Endodermal cell (in vitro differentiated cells): Measurements from ENCODE around the gene WNT7B. TPM values are rescaled to one million over a fixed set of nuclear protein-coding genes. Genes with fewer than 3 reads are reported as not detected.

Experiments
- DNase-seq: peaks from one replicate; pipeline ENCODE4 v3.0.0-alpha.2; 2017
- H3K27ac ChIP-seq: 2 replicates; pipeline ENCODE4 v1.5.1; 2013; ENCODE audit warnings: mild to moderate bottlenecking, low read depth, low read length, moderate library complexity
- H3K27me3 ChIP-seq: 2 replicates; pipeline ENCODE4 v1.6.1; 2013; ENCODE audit warnings: mild to moderate bottlenecking, low read length, moderate library complexity; ENCODE audit not compliant: insufficient read depth, control insufficient read depth, poor library complexity, severe bottlenecking
- H3K36me3 ChIP-seq: 2 replicates; pipeline ENCODE4 v1.7.0; 2013; ENCODE audit warnings: mild to moderate bottlenecking, low read length, moderate library complexity; ENCODE audit not compliant: control insufficient read depth, insufficient read depth
- H3K4me1 ChIP-seq: one replicate; pipeline ENCODE4 v1.7.0; 2013; ENCODE audit warnings: low read length; ENCODE audit not compliant: control insufficient read depth, insufficient read depth
- H3K4me3 ChIP-seq: 2 replicates; pipeline ENCODE4 v1.5.1; 2013; ENCODE audit warnings: mild to moderate bottlenecking, low read length, moderate library complexity
- H3K9ac ChIP-seq: 2 replicates; pipeline ENCODE4 v1.6.1; 2013; ENCODE audit warnings: mild to moderate bottlenecking, low read length, moderate library complexity; ENCODE audit not compliant: poor library complexity, severe bottlenecking; ENCODE audit errors: extremely low read depth
- H3K9me3 ChIP-seq: 2 replicates; pipeline ENCODE4 v1.6.1; 2013; ENCODE audit warnings: mild to moderate bottlenecking, low read length, moderate library complexity; ENCODE audit not compliant: control insufficient read depth
- H3K27ac Mint-ChIP-seq: 2 replicates; pipeline ENCODE4 v1.8.0; 2020; ENCODE audit warnings: mixed read lengths
- H3K27me3 Mint-ChIP-seq: 2 replicates; pipeline ENCODE4 v1.8.0; 2021; ENCODE audit warnings: mild to moderate bottlenecking, mixed read lengths; ENCODE audit not compliant: insufficient read depth
- H3K36me3 Mint-ChIP-seq: 2 replicates; pipeline ENCODE4 v1.8.0; 2020; ENCODE audit warnings: low read depth, mixed read lengths
- H3K4me1 Mint-ChIP-seq: 2 replicates; pipeline ENCODE4 v1.8.0; 2020; ENCODE audit warnings: mixed read lengths
- H3K4me3 Mint-ChIP-seq: 2 replicates; pipeline ENCODE4 v1.8.0; 2020; ENCODE audit warnings: mild to moderate bottlenecking, moderate library complexity, mixed read lengths
- H3K9me3 Mint-ChIP-seq: 2 replicates; pipeline ENCODE4 v1.8.0; 2020; ENCODE audit warnings: mild to moderate bottlenecking, mixed read lengths
- WGBS, 2 experiments: methylation state at CpG; one replicate each; pipeline versions ENCODE4 v1.1.5 to v1.1.7; 2013; ENCODE audit warnings: missing lambda C conversion rate in 2 of 2, mixed read lengths in 1 of 2; ENCODE audit not compliant: insufficient coverage in 1 of 2, insufficient read length in 1 of 2; 5-methylcytosine and 5-hydroxymethylcytosine counted together
- total RNA-seq, 2 donors: library from RNA; stranded (reverse); fragmentation: NEBNext Ultra II Directional in 1 of 2; extraction: Animal tissue kit (Norgen Biotek cat#: 25700) in 1 of 2; gene quantifications; 2 replicates in 1 of 2; 3 replicates in 1 of 2; pipeline ENCODE4 v1.2.1, GENCODE V29; 2021
- TF ChIP-seq, protein P1 (sequence below): fragments of 200-600 bp; sonication (generic); conservative IDR thresholded peaks from 2 replicates; pipeline ENCODE4 v1.5.0; 2021; ENCODE audit warnings: antibody characterized with exemption, mild to moderate bottlenecking

The WNT7B gene
- total RNA-seq, 2 donors from 2014 or later = not detected

GRCh38 chr22:45896153-45896951 lies 80.6 kb downstream of the WNT7B start:
- DNase-seq = peak; percentile 84
- no peaks in the 10 kb centered on the region for H3K27me3 ChIP-seq
- no peaks in the 10 kb centered on the region for H3K36me3 ChIP-seq
- H3K4me1 Mint-ChIP-seq = no peaks in the 10 kb centered on the region
- no peaks in the 10 kb centered on the region for H3K4me1 ChIP-seq
- 80 to 88% methylated on average over 13 to 20 of the region's 20 CpGs for WGBS, 2 experiments
- H3K27ac Mint-ChIP-seq = no peak overlapping the region
- H3K9ac ChIP-seq = no peak overlapping the region
- TF ChIP-seq, protein P1, sequence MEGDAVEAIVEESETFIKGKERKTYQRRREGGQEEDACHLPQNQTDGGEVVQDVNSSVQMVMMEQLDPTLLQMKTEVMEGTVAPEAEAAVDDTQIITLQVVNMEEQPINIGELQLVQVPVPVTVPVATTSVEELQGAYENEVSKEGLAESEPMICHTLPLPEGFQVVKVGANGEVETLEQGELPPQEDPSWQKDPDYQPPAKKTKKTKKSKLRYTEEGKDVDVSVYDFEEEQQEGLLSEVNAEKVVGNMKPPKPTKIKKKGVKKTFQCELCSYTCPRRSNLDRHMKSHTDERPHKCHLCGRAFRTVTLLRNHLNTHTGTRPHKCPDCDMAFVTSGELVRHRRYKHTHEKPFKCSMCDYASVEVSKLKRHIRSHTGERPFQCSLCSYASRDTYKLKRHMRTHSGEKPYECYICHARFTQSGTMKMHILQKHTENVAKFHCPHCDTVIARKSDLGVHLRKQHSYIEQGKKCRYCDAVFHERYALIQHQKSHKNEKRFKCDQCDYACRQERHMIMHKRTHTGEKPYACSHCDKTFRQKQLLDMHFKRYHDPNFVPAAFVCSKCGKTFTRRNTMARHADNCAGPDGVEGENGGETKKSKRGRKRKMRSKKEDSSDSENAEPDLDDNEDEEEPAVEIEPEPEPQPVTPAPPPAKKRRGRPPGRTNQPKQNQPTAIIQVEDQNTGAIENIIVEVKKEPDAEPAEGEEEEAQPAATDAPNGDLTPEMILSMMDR = no peak
- no peaks in the 10 kb centered on the region for H3K9me3 ChIP-seq
- no peaks in the 10 kb centered on the region for H3K9me3 Mint-ChIP-seq
- no peaks in the 10 kb centered on the region for H3K36me3 Mint-ChIP-seq
- no peak overlapping the region for H3K4me3 Mint-ChIP-seq
- no peaks in the 10 kb centered on the region for H3K27me3 Mint-ChIP-seq
- no peak overlapping the region for H3K27ac ChIP-seq
- H3K4me3 ChIP-seq = no peak overlapping the region

- H3K4me3 Mint-ChIP-seq = no peak overlapping the region
- H3K9me3 Mint-ChIP-seq = no peaks in the 10 kb centered on the region
- H3K9ac ChIP-seq = no peak overlapping the region
- H3K4me1 Mint-ChIP-seq = no peaks in the 10 kb centered on the region
- H3K4me1 ChIP-seq = no peaks in the 10 kb centered on the region
- H3K27ac Mint-ChIP-seq = no peak overlapping the region
- WGBS, 2 experiments = 90% methylated on average over 11 to 17 of the region's 17 CpGs
- TF ChIP-seq, protein P1 = no peak
- no peak overlapping the region for H3K27ac ChIP-seq
- H3K4me3 ChIP-seq = no peak overlapping the region
- H3K27me3 Mint-ChIP-seq = no peaks in the 10 kb centered on the region
- H3K36me3 Mint-ChIP-seq = no peaks in the 10 kb centered on the region
- H3K9me3 ChIP-seq = no peaks in the 10 kb centered on the region
- no peaks in the 10 kb centered on the region for H3K36me3 ChIP-seq
- no peaks in the 10 kb centered on the region for H3K27me3 ChIP-seq
- no peak for DNase-seq
Observed at GRCh38 chr22:45895436-45896152, 81.4 kb downstream of the WNT7B start.

- 81 to 87% methylated on average over 8 to 9 of the region's 9 CpGs for WGBS, 2 experiments
- Mint-ChIP-seq H3K9me3 (no peaks in the 10 kb centered on the region), H3K4me3 (no peak overlapping the region), H3K36me3 (no peaks in the 10 kb centered on the region), H3K4me1 (no peaks in the 10 kb centered on the region), H3K27me3 (no peaks in the 10 kb centered on the region), H3K27ac (no peak overlapping the region)
- H3K9me3 ChIP-seq = no peaks in the 10 kb centered on the region
- TF ChIP-seq, protein P1 = no peak
- H3K4me1 ChIP-seq = no peaks in the 10 kb centered on the region
- DNase-seq = peak; percentile 35
- no peak overlapping the region for H3K4me3 ChIP-seq
- no peak overlapping the region for H3K9ac ChIP-seq
- H3K36me3 ChIP-seq = no peaks in the 10 kb centered on the region
- no peaks in the 10 kb centered on the region for H3K27me3 ChIP-seq
- H3K27ac ChIP-seq = no peak overlapping the region
Observed at GRCh38 chr22:45893516-45893915, 83.4 kb downstream of the WNT7B start.
